ENCODE measurements around the gene SLC25A38.

The SLC25A38 gene, protein sequence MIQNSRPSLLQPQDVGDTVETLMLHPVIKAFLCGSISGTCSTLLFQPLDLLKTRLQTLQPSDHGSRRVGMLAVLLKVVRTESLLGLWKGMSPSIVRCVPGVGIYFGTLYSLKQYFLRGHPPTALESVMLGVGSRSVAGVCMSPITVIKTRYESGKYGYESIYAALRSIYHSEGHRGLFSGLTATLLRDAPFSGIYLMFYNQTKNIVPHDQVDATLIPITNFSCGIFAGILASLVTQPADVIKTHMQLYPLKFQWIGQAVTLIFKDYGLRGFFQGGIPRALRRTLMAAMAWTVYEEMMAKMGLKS

DNA sequence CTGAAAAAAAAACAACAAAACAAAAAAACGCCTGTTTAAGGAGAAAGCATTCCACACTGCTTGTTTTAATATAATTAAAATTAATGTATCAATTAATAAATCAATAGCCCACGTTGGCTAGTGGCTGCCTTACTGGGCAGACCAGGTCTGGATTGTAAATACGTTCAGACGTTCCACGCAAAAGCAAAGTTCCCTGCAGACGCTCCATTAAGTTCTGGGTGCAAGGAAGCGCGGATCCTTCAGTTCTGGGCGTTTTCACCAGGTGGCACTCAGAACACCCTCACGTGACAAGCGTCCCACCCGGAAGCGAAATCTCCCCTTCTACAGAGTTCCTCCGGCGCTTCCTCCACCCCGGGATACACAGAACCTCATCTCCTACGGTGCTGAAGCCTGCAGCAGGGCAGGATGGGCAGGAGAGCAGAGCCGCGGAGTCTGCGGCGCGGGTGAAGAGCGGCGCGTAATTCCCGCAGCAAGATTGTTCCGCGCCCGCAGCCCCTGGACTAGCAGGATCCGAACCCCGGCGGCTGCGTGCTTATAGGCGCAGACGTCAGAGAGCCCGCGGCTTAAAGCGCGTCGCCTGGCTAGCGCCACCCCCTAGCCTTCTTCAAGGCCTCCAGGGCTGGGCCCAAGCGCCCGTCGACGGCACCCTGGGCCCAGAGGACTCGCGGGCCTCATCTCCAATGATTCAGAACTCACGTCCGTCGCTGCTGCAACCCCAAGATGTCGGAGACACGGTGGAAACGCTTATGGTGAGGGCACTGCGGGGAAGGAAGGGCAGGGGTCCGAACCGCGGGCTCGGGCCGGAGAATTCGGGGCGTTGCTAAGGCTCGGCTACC is at the start of gene SLC25A38:
SLC25A38 (plus strand) TSS at position 326 of the 836 bp plus-strand sequence; CDS start at position 681, 355 bp downstream.
- Histone ChIP-seq H3K4me1 (ENCODE audit: control insufficient read depth, insufficient read depth, low read length) (peaks cover 16% of the 10 kb centered on the region), H3K27ac (ENCODE audit: low read depth, low read length) (peak within 1 kb of the TSS; percentile 93), H3K36me3 (ENCODE audit: control insufficient read depth, insufficient read depth, low read length) (no peaks in the 10 kb centered on the region), H3K9ac (ENCODE audit: low read depth, low read length) (peak within 1 kb of the TSS; percentile 94), H3K9me3 (ENCODE audit: control insufficient read depth, insufficient read depth, low read length) (no peaks in the 10 kb centered on the region), H3K27me3 (ENCODE audit: control insufficient read depth, insufficient read depth, low read length) (no peaks in the 10 kb centered on the region), H3K4me3 (ENCODE audit: low read depth, low read length) (peak within 1 kb of the TSS; percentile 97)

DNA sequence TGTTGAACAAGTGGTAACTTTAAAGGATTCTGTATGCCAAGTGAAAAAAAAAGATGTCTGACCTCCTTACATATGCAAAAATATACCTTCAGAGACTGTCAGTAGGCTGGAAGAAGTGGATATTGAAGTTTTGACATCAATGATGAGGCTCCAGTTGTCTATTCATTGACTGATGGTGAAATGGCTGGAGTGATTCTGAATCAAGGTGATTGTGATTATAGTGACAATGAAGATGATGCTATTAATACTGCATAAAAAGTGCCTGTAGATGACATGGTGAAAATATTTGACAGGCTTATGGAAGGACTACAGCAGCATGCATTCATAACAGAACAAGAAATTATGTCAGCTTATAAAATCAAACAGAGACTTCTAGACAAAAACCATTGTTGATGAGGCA is 49.6 kb upstream of the SLC25A38 start:
- H3K4me1 ChIP-seq (ENCODE audit: control insufficient read depth, insufficient read depth, low read length), result peaks cover 17% of the 10 kb centered on the region
- no peaks in the 10 kb centered on the region for H3K36me3 ChIP-seq (ENCODE audit: control insufficient read depth, insufficient read depth, low read length)
- H3K27me3 ChIP-seq (ENCODE audit: control insufficient read depth, insufficient read depth, low read length), result no peaks in the 10 kb centered on the region
- no peak overlapping the region for H3K27ac ChIP-seq (ENCODE audit: low read depth, low read length)
- no peaks in the 10 kb centered on the region for H3K9me3 ChIP-seq (ENCODE audit: control insufficient read depth, insufficient read depth, low read length)
- no peak overlapping the region for H3K9ac ChIP-seq (ENCODE audit: low read depth, low read length)
- no peak overlapping the region for H3K4me3 ChIP-seq (ENCODE audit: low read depth, low read length)

DNA sequence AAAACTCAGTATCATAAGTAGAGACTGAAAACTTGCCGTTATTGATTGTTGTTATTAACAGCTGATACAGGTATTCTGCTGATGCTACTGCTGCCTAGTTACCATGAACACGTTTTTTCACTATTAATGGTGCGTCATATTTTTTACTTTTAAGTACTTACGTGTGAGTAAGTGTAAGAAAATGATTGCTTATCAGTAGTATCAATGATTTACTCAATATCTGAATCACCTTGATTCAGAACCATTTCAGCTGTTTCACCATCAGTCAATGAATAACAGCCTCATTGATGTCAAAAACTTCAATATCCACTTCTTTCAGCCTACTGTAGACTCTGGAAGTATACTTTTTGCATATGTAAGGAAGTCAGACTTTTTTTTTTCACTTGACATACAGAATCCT is 49.0 kb upstream of the SLC25A38 start:
- Histone ChIP-seq H3K9me3 (ENCODE audit: control insufficient read depth, insufficient read depth, low read length) (no peaks in the 10 kb centered on the region), H3K4me3 (ENCODE audit: low read depth, low read length) (no peak overlapping the region), H3K4me1 (ENCODE audit: control insufficient read depth, insufficient read depth, low read length) (peaks cover 17% of the 10 kb centered on the region), H3K27ac (ENCODE audit: low read depth, low read length) (no peak overlapping the region), H3K27me3 (ENCODE audit: control insufficient read depth, insufficient read depth, low read length) (no peaks in the 10 kb centered on the region), H3K9ac (ENCODE audit: low read depth, low read length) (no peak overlapping the region), H3K36me3 (ENCODE audit: control insufficient read depth, insufficient read depth, low read length) (no peaks in the 10 kb centered on the region)

DNA sequence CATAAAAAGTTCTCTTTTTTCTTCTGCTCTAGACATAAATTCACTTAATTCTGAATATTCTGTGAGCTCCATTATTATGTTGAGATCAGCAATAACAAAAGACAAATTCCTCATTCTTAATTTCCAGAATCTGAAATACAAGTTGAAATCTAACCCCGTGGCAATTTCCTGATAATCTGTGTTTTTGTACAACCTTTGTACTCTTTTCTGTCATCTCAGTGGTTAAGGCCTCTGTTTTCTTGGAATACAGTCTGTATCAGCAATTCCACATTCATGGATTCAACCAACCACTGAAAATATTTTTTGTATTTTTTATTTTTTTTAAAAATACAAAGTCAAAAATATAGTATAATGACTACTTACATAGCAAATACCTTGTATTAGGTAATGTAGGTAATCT is 45.0 kb upstream of the SLC25A38 start:
- Histone ChIP-seq H3K9ac (ENCODE audit: low read depth, low read length) (no peak overlapping the region), H3K4me3 (ENCODE audit: low read depth, low read length) (no peak overlapping the region), H3K27me3 (ENCODE audit: control insufficient read depth, insufficient read depth, low read length) (no peaks in the 10 kb centered on the region), H3K27ac (ENCODE audit: low read depth, low read length) (no peak overlapping the region), H3K36me3 (ENCODE audit: control insufficient read depth, insufficient read depth, low read length) (no peaks in the 10 kb centered on the region), H3K9me3 (ENCODE audit: control insufficient read depth, insufficient read depth, low read length) (no peaks in the 10 kb centered on the region), H3K4me1 (ENCODE audit: control insufficient read depth, insufficient read depth, low read length) (peaks cover 3% of the 10 kb centered on the region)

DNA sequence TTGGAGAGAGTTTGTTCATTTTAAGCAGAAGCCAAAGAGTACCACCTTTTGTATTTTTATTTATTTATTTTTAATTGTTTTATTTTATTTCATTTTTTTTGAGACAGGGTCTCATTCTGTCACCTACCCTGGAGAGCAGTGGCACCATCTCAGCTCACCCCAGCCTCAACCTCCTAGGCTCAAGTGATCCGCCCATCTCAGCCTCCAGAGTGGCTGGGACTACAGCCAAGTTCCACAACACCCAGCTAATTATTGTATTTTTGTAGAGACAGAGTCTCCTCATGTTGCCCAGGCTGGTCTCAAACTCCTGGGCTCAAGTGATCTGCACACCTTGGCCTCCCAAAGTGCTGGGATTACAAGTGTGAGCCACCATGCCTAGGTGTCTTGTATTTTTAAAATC is 44.1 kb upstream of the SLC25A38 start:
- no peak overlapping the region for H3K9ac ChIP-seq (ENCODE audit: low read depth, low read length)
- no peaks in the 10 kb centered on the region for H3K27me3 ChIP-seq (ENCODE audit: control insufficient read depth, insufficient read depth, low read length)
- H3K27ac ChIP-seq (ENCODE audit: low read depth, low read length), result no peak overlapping the region
- H3K4me1 ChIP-seq (ENCODE audit: control insufficient read depth, insufficient read depth, low read length), result peaks cover 5% of the 10 kb centered on the region
- no peaks in the 10 kb centered on the region for H3K36me3 ChIP-seq (ENCODE audit: control insufficient read depth, insufficient read depth, low read length)
- no peak overlapping the region for H3K4me3 ChIP-seq (ENCODE audit: low read depth, low read length)
- H3K9me3 ChIP-seq (ENCODE audit: control insufficient read depth, insufficient read depth, low read length), result no peaks in the 10 kb centered on the region

DNA sequence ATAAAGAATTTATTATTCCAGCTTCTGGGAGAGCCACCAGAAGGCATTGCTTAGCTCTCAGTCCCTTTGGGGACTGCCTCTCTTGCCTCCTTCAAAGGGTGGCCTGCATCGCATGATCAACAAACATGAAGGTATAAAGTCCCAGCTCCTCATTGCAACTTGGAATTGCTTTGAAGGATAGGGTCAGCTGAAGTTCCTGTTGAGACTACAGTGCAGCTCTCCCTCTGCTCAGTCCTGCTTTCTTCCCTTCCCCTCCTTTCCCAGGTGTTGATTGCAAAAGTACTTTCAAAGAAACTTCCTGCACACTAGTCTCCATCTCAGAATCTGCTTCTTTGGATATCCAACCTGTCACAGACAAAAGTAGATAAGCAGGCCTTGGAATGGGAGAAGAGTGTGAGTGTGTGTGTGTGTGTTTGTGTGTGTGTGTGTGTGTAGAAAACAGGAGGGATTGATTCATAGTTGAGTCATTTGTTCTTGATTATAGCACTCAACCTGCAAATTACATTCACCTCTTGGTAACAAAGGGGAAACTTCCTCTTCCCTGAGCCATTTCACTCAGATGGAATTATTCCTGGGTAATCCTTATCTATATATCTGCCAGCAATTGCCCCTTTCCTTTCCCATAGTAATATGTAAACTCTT is 40.0 kb upstream of the SLC25A38 start:
- H3K4me3 ChIP-seq (ENCODE audit: low read depth, low read length), result no peak overlapping the region
- H3K27me3 ChIP-seq (ENCODE audit: control insufficient read depth, insufficient read depth, low read length), result no peaks in the 10 kb centered on the region
- H3K9me3 ChIP-seq (ENCODE audit: control insufficient read depth, insufficient read depth, low read length), result no peaks in the 10 kb centered on the region
- peaks cover 16% of the 10 kb centered on the region for H3K4me1 ChIP-seq (ENCODE audit: control insufficient read depth, insufficient read depth, low read length)
- H3K27ac ChIP-seq (ENCODE audit: low read depth, low read length), result no peak overlapping the region
- H3K9ac ChIP-seq (ENCODE audit: low read depth, low read length), result no peak overlapping the region
- no peaks in the 10 kb centered on the region for H3K36me3 ChIP-seq (ENCODE audit: control insufficient read depth, insufficient read depth, low read length)

DNA sequence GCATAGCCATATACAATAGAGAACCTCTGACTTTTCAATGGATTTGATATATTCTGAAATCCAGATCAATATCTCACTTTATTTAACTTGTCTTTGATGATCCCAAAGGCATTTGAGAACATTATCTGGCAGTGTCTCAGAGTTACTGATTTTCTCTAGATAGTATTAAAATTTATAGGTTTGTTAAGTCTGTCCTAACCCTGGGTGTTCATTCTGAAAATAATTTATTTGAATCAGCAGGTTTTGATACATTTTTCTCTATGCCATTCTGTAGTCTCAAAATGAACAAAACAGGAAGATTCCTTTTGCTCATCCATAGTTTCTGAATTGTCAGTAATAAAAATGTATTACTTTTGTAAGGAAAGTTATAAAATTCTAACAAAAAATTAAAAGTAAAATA is 39.4 kb upstream of the SLC25A38 start:
- H3K4me3 ChIP-seq (ENCODE audit: low read depth, low read length), result no peak overlapping the region
- no peaks in the 10 kb centered on the region for H3K9me3 ChIP-seq (ENCODE audit: control insufficient read depth, insufficient read depth, low read length)

DNA sequence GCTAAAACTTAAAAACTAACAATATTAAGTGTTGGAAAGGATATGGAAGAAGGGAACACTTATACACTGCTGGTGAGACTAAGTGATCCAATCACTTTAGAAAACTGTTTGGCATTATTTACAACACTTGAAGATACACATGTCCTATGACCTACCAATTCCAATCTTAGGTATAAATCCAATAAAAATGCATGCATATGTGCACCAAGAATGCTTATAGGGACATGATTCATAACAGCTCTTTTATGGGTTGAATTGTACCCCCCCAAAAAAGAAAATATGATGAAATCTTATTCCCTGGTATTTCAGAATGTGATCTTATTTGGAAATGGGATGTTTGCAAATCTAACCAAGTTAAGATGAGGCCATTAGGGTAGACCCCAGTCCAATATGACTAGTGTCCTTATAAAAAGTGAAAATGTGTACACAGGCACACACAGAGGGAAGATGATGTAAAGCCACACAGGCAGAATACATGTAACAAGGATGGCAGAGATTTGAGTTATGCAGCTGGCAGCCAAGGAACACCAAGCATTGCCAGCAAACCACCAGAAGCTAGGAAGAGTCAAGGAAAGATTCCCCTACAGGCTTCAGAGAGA is 38.3 kb upstream of the SLC25A38 start:
- H3K4me1 ChIP-seq (ENCODE audit: control insufficient read depth, insufficient read depth, low read length), result peaks cover 16% of the 10 kb centered on the region
- no peaks in the 10 kb centered on the region for H3K36me3 ChIP-seq (ENCODE audit: control insufficient read depth, insufficient read depth, low read length)
- no peaks in the 10 kb centered on the region for H3K9me3 ChIP-seq (ENCODE audit: control insufficient read depth, insufficient read depth, low read length)
- no peak overlapping the region for H3K27ac ChIP-seq (ENCODE audit: low read depth, low read length)
- H3K9ac ChIP-seq (ENCODE audit: low read depth, low read length), result no peak overlapping the region
- H3K4me3 ChIP-seq (ENCODE audit: low read depth, low read length), result no peak overlapping the region
- no peaks in the 10 kb centered on the region for H3K27me3 ChIP-seq (ENCODE audit: control insufficient read depth, insufficient read depth, low read length)

More for the DNA sequence above, 39.4 kb upstream of the SLC25A38 start:
- H3K27ac ChIP-seq (ENCODE audit: low read depth, low read length), result no peak overlapping the region
- no peaks in the 10 kb centered on the region for H3K36me3 ChIP-seq (ENCODE audit: control insufficient read depth, insufficient read depth, low read length)
- peaks cover 16% of the 10 kb centered on the region for H3K4me1 ChIP-seq (ENCODE audit: control insufficient read depth, insufficient read depth, low read length)
- H3K9ac ChIP-seq (ENCODE audit: low read depth, low read length), result no peak overlapping the region
- H3K27me3 ChIP-seq (ENCODE audit: control insufficient read depth, insufficient read depth, low read length), result no peaks in the 10 kb centered on the region

DNA sequence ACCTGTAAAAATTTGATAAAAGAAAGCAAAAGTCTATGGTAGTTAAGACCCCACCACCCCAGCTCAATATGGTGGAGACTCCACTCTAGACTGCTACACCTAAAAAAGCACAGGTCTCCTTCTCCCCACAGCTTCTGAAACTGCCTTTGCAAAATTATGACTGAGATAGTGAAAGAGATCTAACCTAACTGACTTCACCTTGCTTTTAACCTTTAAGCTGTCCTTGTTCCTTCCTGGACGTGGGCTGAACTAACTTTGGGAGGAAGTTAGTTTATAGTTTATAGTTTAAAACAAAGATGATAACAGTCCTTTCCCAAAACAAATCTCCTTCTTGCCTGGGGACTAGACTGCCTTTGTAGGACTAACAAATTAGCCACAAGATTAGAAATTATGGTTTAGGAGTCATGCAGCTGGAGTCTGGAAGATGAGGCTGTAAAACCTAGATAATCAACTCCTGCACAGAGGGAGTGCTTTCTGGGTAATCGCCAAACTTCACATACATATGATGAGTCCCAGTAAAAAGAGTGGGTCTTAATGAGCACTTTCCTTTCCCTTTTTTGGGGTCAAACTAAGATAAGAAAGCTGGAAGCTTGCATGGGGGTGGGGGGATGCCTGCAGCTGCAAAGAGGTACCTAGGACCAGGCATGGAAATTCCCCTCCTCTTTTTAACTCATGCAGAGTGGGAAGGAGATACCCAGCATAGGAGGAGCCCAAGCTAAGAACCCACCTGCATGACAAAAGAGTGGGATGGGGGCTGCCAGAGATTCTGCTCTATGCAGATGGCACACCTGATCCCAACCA is 36.2 kb upstream of the SLC25A38 start:
- H3K36me3 ChIP-seq (ENCODE audit: control insufficient read depth, insufficient read depth, low read length), result no peaks in the 10 kb centered on the region
- no peaks in the 10 kb centered on the region for H3K9me3 ChIP-seq (ENCODE audit: control insufficient read depth, insufficient read depth, low read length)
- H3K9ac ChIP-seq (ENCODE audit: low read depth, low read length), result no peak overlapping the region
- H3K27ac ChIP-seq (ENCODE audit: low read depth, low read length), result no peak overlapping the region
- peaks cover 16% of the 10 kb centered on the region for H3K4me1 ChIP-seq (ENCODE audit: control insufficient read depth, insufficient read depth, low read length)
- no peaks in the 10 kb centered on the region for H3K27me3 ChIP-seq (ENCODE audit: control insufficient read depth, insufficient read depth, low read length)
- no peak overlapping the region for H3K4me3 ChIP-seq (ENCODE audit: low read depth, low read length)

DNA sequence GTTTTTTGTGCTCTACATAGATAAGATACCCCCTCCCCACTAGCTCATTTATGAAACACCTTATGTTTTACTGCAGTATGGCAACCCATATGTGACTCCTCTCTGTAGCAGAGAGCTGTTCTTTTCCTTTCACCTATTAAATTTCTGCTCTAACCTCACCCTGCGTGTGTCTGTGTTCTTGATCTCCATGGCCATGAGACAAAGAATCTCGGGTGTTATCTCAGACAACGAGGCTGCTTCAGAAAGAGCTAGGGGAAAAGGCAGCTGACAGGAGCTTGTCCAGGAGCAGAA is 35.6 kb upstream of the SLC25A38 start:
- Histone ChIP-seq H3K9me3 (ENCODE audit: control insufficient read depth, insufficient read depth, low read length) (no peaks in the 10 kb centered on the region), H3K27ac (ENCODE audit: low read depth, low read length) (no peak overlapping the region), H3K4me1 (ENCODE audit: control insufficient read depth, insufficient read depth, low read length) (peaks cover 16% of the 10 kb centered on the region), H3K27me3 (ENCODE audit: control insufficient read depth, insufficient read depth, low read length) (no peaks in the 10 kb centered on the region), H3K4me3 (ENCODE audit: low read depth, low read length) (no peak overlapping the region), H3K9ac (ENCODE audit: low read depth, low read length) (no peak overlapping the region), H3K36me3 (ENCODE audit: control insufficient read depth, insufficient read depth, low read length) (no peaks in the 10 kb centered on the region)

All from HUES48 (cell line).